Activated naive CD8-positive, alpha-beta T cell (primary cell): ENCODE measurements around the gene PRR23A.
A peak's percentile ranks its signal among the peaks of the same experiment; 100 is the strongest.

Experiments
- H3K27ac Mint-ChIP-seq: one replicate; pipeline ENCODE4 v1.8.0; 2021; ENCODE audit warnings: mixed read lengths
- H3K27me3 Mint-ChIP-seq: one replicate; pipeline ENCODE4 v1.8.0; 2021; ENCODE audit warnings: mixed read lengths
- H3K36me3 Mint-ChIP-seq: one replicate; pipeline ENCODE4 v1.8.0; 2021; ENCODE audit warnings: mixed read lengths
- H3K4me1 Mint-ChIP-seq: one replicate; pipeline ENCODE4 v1.8.0; 2021; ENCODE audit warnings: low read depth, mixed read lengths
- H3K4me3 Mint-ChIP-seq: one replicate; pipeline ENCODE4 v1.8.0; 2021; ENCODE audit warnings: mild to moderate bottlenecking, mixed read lengths
- H3K9me3 Mint-ChIP-seq: one replicate; pipeline ENCODE4 v1.8.0; 2021; ENCODE audit warnings: low read depth, mixed read lengths

PRR23A gene

GRCh38 chr3:138995706-138996105 lies 10.4 kb downstream of the PRR23A start:
- H3K27ac Mint-ChIP-seq, result no peak overlapping the region
- no peaks in the 10 kb centered on the region for H3K4me1 Mint-ChIP-seq
- no peak overlapping the region for H3K4me3 Mint-ChIP-seq
- no peaks in the 10 kb centered on the region for H3K36me3 Mint-ChIP-seq
- H3K9me3 Mint-ChIP-seq, result no peaks in the 10 kb centered on the region
- peaks cover 14% of the 10 kb centered on the region for H3K27me3 Mint-ChIP-seq

GRCh38 chr3:138987181-138987580 lies 18.9 kb downstream of the PRR23A start:
- H3K9me3 Mint-ChIP-seq, result no peaks in the 10 kb centered on the region
- H3K4me1 Mint-ChIP-seq, result no peaks in the 10 kb centered on the region
- H3K27me3 Mint-ChIP-seq, result peaks cover 3% of the 10 kb centered on the region
- no peak overlapping the region for H3K4me3 Mint-ChIP-seq
- H3K36me3 Mint-ChIP-seq, result no peaks in the 10 kb centered on the region
- H3K27ac Mint-ChIP-seq, result no peak overlapping the region

- H3K4me1 Mint-ChIP-seq, result no peaks in the 10 kb centered on the region
- no peak overlapping the region for H3K27ac Mint-ChIP-seq
- peaks cover 3% of the 10 kb centered on the region for H3K27me3 Mint-ChIP-seq
- H3K36me3 Mint-ChIP-seq, result no peaks in the 10 kb centered on the region
- H3K4me3 Mint-ChIP-seq, result no peak overlapping the region
- no peaks in the 10 kb centered on the region for H3K9me3 Mint-ChIP-seq
Measured at GRCh38 chr3:138985932-138986331, 20.1 kb downstream of the PRR23A start.

GRCh38 chr3:138984816-138985215 lies 21.3 kb downstream of the PRR23A start:
- no peak overlapping the region for H3K27ac Mint-ChIP-seq
- no peaks in the 10 kb centered on the region for H3K4me1 Mint-ChIP-seq
- no peak overlapping the region for H3K4me3 Mint-ChIP-seq
- peaks cover 9% of the 10 kb centered on the region for H3K27me3 Mint-ChIP-seq
- no peaks in the 10 kb centered on the region for H3K9me3 Mint-ChIP-seq
- H3K36me3 Mint-ChIP-seq, result no peaks in the 10 kb centered on the region

GRCh38 chr3:138976047-138976446 lies 30.0 kb downstream of the PRR23A start:
- Mint-ChIP-seq H3K36me3 (no peaks in the 10 kb centered on the region), H3K9me3 (no peaks in the 10 kb centered on the region), H3K4me3 (no peak overlapping the region), H3K27me3 (peaks cover 12% of the 10 kb centered on the region), H3K4me1 (no peaks in the 10 kb centered on the region), H3K27ac (no peak overlapping the region)

- Mint-ChIP-seq H3K4me3 (no peak overlapping the region), H3K4me1 (no peaks in the 10 kb centered on the region), H3K27me3 (peaks cover 12% of the 10 kb centered on the region), H3K36me3 (no peaks in the 10 kb centered on the region), H3K27ac (no peak overlapping the region), H3K9me3 (no peaks in the 10 kb centered on the region)
Measured at GRCh38 chr3:138975351-138975750, 30.7 kb downstream of the PRR23A start.

GRCh38 chr3:138974462-138974861 lies 31.6 kb downstream of the PRR23A start:
- Mint-ChIP-seq H3K4me1 (no peaks in the 10 kb centered on the region), H3K27ac (no peak overlapping the region), H3K9me3 (no peaks in the 10 kb centered on the region), H3K36me3 (no peaks in the 10 kb centered on the region), H3K4me3 (no peak overlapping the region), H3K27me3 (peaks cover 14% of the 10 kb centered on the region)

GRCh38 chr3:138972941-138973340 lies 33.1 kb downstream of the PRR23A start:
- Mint-ChIP-seq H3K9me3 (no peaks in the 10 kb centered on the region), H3K27me3 (peaks cover 16% of the 10 kb centered on the region), H3K4me1 (no peaks in the 10 kb centered on the region), H3K36me3 (no peaks in the 10 kb centered on the region), H3K4me3 (no peak overlapping the region), H3K27ac (no peak overlapping the region)

- H3K36me3 Mint-ChIP-seq, result no peaks in the 10 kb centered on the region
- no peak overlapping the region for H3K27ac Mint-ChIP-seq
- peaks cover 17% of the 10 kb centered on the region for H3K27me3 Mint-ChIP-seq
- no peak overlapping the region for H3K4me3 Mint-ChIP-seq
- no peaks in the 10 kb centered on the region for H3K9me3 Mint-ChIP-seq
- no peaks in the 10 kb centered on the region for H3K4me1 Mint-ChIP-seq
Measured at GRCh38 chr3:138971766-138972320, 34.2 kb downstream of the PRR23A start.

- H3K27ac Mint-ChIP-seq, result no peak overlapping the region
- peaks cover 45% of the 10 kb centered on the region for H3K27me3 Mint-ChIP-seq
- peaks cover 8% of the 10 kb centered on the region for H3K9me3 Mint-ChIP-seq
- peaks cover 11% of the 10 kb centered on the region for H3K36me3 Mint-ChIP-seq
- H3K4me1 Mint-ChIP-seq, result peaks cover 18% of the 10 kb centered on the region
- no peak overlapping the region for H3K4me3 Mint-ChIP-seq
Measured at GRCh38 chr3:138964923-138965322, 41.1 kb downstream of the PRR23A start.

- H3K27me3 Mint-ChIP-seq, result peaks cover 44% of the 10 kb centered on the region
- H3K4me3 Mint-ChIP-seq, result no peak overlapping the region
Measured at GRCh38 chr3:138964264-138964663, 41.8 kb downstream of the PRR23A start.

GRCh38 chr3:138962854-138963560 lies 43.1 kb downstream of the PRR23A start:
- H3K27ac Mint-ChIP-seq, result no peak overlapping the region
- H3K36me3 Mint-ChIP-seq, result peaks cover 11% of the 10 kb centered on the region
- peaks cover 19% of the 10 kb centered on the region for H3K4me1 Mint-ChIP-seq
- peaks cover 44% of the 10 kb centered on the region for H3K27me3 Mint-ChIP-seq
- peaks cover 8% of the 10 kb centered on the region for H3K9me3 Mint-ChIP-seq
- H3K4me3 Mint-ChIP-seq, result no peak overlapping the region

More at GRCh38 chr3:138964264-138964663, 41.8 kb downstream of the PRR23A start:
- peaks cover 19% of the 10 kb centered on the region for H3K4me1 Mint-ChIP-seq
- H3K9me3 Mint-ChIP-seq, result peaks cover 8% of the 10 kb centered on the region
- H3K27ac Mint-ChIP-seq, result no peak overlapping the region
- H3K36me3 Mint-ChIP-seq, result peaks cover 11% of the 10 kb centered on the region

- peaks cover 19% of the 10 kb centered on the region for H3K4me1 Mint-ChIP-seq
- H3K36me3 Mint-ChIP-seq, result peaks cover 8% of the 10 kb centered on the region
- peaks cover 35% of the 10 kb centered on the region for H3K27me3 Mint-ChIP-seq
- peak overlapping the region; percentile 50 for H3K4me3 Mint-ChIP-seq
- H3K27ac Mint-ChIP-seq, result no peak overlapping the region
- H3K9me3 Mint-ChIP-seq, result peaks cover 8% of the 10 kb centered on the region
Measured at GRCh38 chr3:138960417-138960852, 45.6 kb downstream of the PRR23A start.
